Measurements from ENCODE around the gene ANTKMT. TPM values are rescaled to one million over a fixed set of nuclear protein-coding genes. Genes with fewer than 3 reads are reported as not detected.

Gene ANTKMT
- total and polyA plus RNA-seq, 2 of the 8 experiments (the other 6 are each of a cell fraction or from before 2014, with no cell fraction given) = 26.5 to 26.6 TPM

GRCh38 chr16:727291-727977 lies 6.5 kb downstream of the ANTKMT start:
- ChIA-PET CTCF (ENCODE audit: partially characterized antibody) (interaction anchor here (32.4 to 35.8 kb wide), 3 partner anchors 9 to 57 kb away, joined by 424 to 977 read pairs (median 977); partner anchors contain the start of genes ANTKMT, CCDC78, CHTF18 and CIAO3), POLR2A (ENCODE audit: partially characterized antibody) (interaction anchor here (0.8 to 23.0 kb wide), 10 partner anchors 11 to 76 kb away, joined by 3 to 353 read pairs (median 4); partner anchors contain the start of genes ANTKMT, CCDC78, CHTF18 and CIAO3)
- no peak overlapping the region for H3K23ac ChIP-seq (ENCODE audit: insufficient read length)
- peak overlapping the region; percentile 93 to 99 for H3K4me2 ChIP-seq (ENCODE audit: insufficient read depth in 1 of 2, low read depth in 2 of 2, low read length in 2 of 2)
- peak overlapping the region; percentile 3; the same call in 1 of the 2 replicates for H3K27ac ChIP-seq (ENCODE audit: low read depth, low read length)
- FAIRE-seq = no peak
- H2BK15ac ChIP-seq (ENCODE audit: low read length) = no peak overlapping the region
- 0 out of 2 replicates have a peak overlapping the region, but pooled peaks have one; percentile 80 for H2BK20ac ChIP-seq (ENCODE audit: low read length)
- peak overlapping the region; percentile 93 for H4K91ac ChIP-seq (replicated peaks; ENCODE audit: insufficient read length, low read length)
- peak overlapping the region; percentile 99 for H3K4ac ChIP-seq (replicated peaks; ENCODE audit: insufficient read length, low read depth, low read length)
- H3K9ac ChIP-seq (replicated peaks in 1 of 4; ENCODE audit: extremely low read depth in 1 of 4, low read depth in 3 of 4, low read length in 3 of 4) = peak overlapping the region in 2 of 4 experiments; percentile 22 to 37; a peak in 3 of 7 replicates
- H2AFZ ChIP-seq (ENCODE audit: low read length) = no peak overlapping the region
- H3K23me2 ChIP-seq (ENCODE audit: low read depth, low read length) = peaks cover 19% of the 10 kb centered on the region; the same call in 1 of the 2 replicates
- peaks cover under 1 to 14% of the 10 kb centered on the region in 2 experiments for H4K20me1 ChIP-seq (replicated peaks in 1 of 2; ENCODE audit: control insufficient read depth in 1 of 2, insufficient read depth in 2 of 2, low read length in 2 of 2)
- no peaks in the 10 kb centered on the region for H3K79me1 ChIP-seq (ENCODE audit: low read depth, low read length)
- no peaks in the 10 kb centered on the region for H3K36me3 ChIP-seq (ENCODE audit: control insufficient read depth in 2 of 4, insufficient read depth in 4 of 4, low read length in 3 of 4)
- TF ChIP-seq GABPA (IDR thresholded peaks at IDR 0.05; ENCODE audit: borderline replicate concordance, insufficient read depth, low read length) (no peak), HDAC2 (IDR thresholded peaks at IDR 0.05; ENCODE audit: borderline replicate concordance in 1 of 2, low read depth in 2 of 2, low read length in 2 of 2) (peak; percentile 14 to 48; a peak in 1 of 4 replicates), PHF8 (conservative IDR thresholded peaks at IDR 0.05; ENCODE audit: low read depth, low read length) (0 out of 2 replicates have a peak, but pooled peaks have one; percentile 19), YY1 (IDR thresholded peaks at IDR 0.05; ENCODE audit: low read depth, low read length) (no peak), POLR2A (IDR thresholded peaks at IDR 0.05; ENCODE audit: control extremely low read depth in 1 of 2, low read depth in 2 of 2, low read length in 2 of 2) (0 out of 3 replicates have a peak, but pooled peaks of 1 of the 2 experiments have one; percentile 8), BACH1 (IDR thresholded peaks at IDR 0.05; ENCODE audit: low read length) (peak; percentile 93), CHD2 (IDR thresholded peaks at IDR 0.05; ENCODE audit: low read length) (no peak), HDAC6 (IDR thresholded peaks at IDR 0.05; ENCODE audit: low read depth, low read length) (no peak), KDM4A (IDR thresholded peaks at IDR 0.05; ENCODE audit: low read depth, low read length, severe bottlenecking) (peak; percentile 54), MAX (IDR thresholded peaks at IDR 0.05) (peak; percentile 65)
- 2% methylated on average over 28 of the region's 61 CpGs; no CpG with 5 or more reads in 1 of the 2 experiments for WGBS, 2 experiments (ENCODE audit: extremely low coverage in 1 of 2, insufficient coverage in 1 of 2, insufficient read length in 1 of 2, insufficient replicate concordance in 2 of 2, low coverage in 1 of 2, low lambda C conversion rate in 2 of 2, missing lambda C conversion rate in 1 of 2)
- no peak overlapping the region for H2BK120ac ChIP-seq (replicated peaks; ENCODE audit: low read depth, low read length)
- H3K4me3 ChIP-seq (ENCODE audit: extremely low read depth in 1 of 4, insufficient read depth in 2 of 4, low read depth in 3 of 4, low read length in 4 of 4) = peak overlapping the region; percentile 33 to 83 (median 46)
- H2AK5ac ChIP-seq (ENCODE audit: low read depth, low read length) = 0 out of 2 replicates have a peak overlapping the region, but pooled peaks have one; percentile 75
- no peak overlapping the region for H3K14ac ChIP-seq (ENCODE audit: insufficient read length)
- H3K79me2 ChIP-seq (ENCODE audit: control insufficient read depth in 1 of 2, insufficient read depth in 2 of 2, low read length in 2 of 2) = no peaks in the 10 kb centered on the region
- peak overlapping the region; percentile 60 for H3K18ac ChIP-seq (ENCODE audit: extremely low read depth, low read length)
- H2BK5ac ChIP-seq (ENCODE audit: low read depth, low read length) = 0 out of 2 replicates have a peak overlapping the region, but pooled peaks have one; percentile 24
- H3K27me3 ChIP-seq (replicated peaks in 1 of 4; ENCODE audit: control insufficient read depth in 3 of 4, extremely low read depth in 1 of 4, insufficient read depth in 3 of 4, low read length in 3 of 4) = peaks cover 0 to 16% (median 5%) of the 10 kb centered on the region in 4 experiments; a peak in 4 of 7 replicates
- peaks cover 0 to 14% (median 8%) of the 10 kb centered on the region in 4 experiments; a peak in 5 of 7 replicates for H3K4me1 ChIP-seq (replicated peaks in 1 of 4; ENCODE audit: control insufficient read depth in 3 of 4, insufficient read depth in 4 of 4, low read length in 3 of 4)
- no peak overlapping the region for H4K5ac ChIP-seq (ENCODE audit: insufficient read length, low read depth, low read length)
- no peak overlapping the region for H3K56ac ChIP-seq (replicated peaks; ENCODE audit: insufficient read length, low read depth, low read length)
- peak overlapping the region; percentile 68; the same call in 1 of the 2 replicates for H4K8ac ChIP-seq (ENCODE audit: extremely low read depth, insufficient read depth, low read length)
- H2BK12ac ChIP-seq (ENCODE audit: low read depth, low read length) = no peak overlapping the region; the same call in 1 of the 2 replicates
- H3K9me3 ChIP-seq (ENCODE audit: insufficient read depth in 2 of 2, low read depth in 1 of 2, low read length in 1 of 2) = no peaks in the 10 kb centered on the region
- DNase-seq (ENCODE audit: low read depth in 1 of 2, low spot score in 2 of 2) = no peak
